ENCODE measurements around the gene ARHGEF37.

ARHGEF37 gene

GRCh38 chr5:149629421-149629820 lies 48.1 kb downstream of the ARHGEF37 start:
- Histone ChIP-seq H3K9me3 (ENCODE audit: low read length) (no peaks in the 10 kb centered on the region), H3K36me3 (ENCODE audit: insufficient read depth, low read length) (no peaks in the 10 kb centered on the region), H3K27me3 (ENCODE audit: insufficient read depth, low read length) (no peaks in the 10 kb centered on the region), H3K4me1 (ENCODE audit: insufficient read depth, low read length) (peaks cover 4% of the 10 kb centered on the region), H3K4me3 (ENCODE audit: low read length) (no peak overlapping the region), H2AFZ (ENCODE audit: low read depth, low read length) (no peak overlapping the region)

- Histone ChIP-seq H3K4me1 (ENCODE audit: insufficient read depth, low read length) (peaks cover 4% of the 10 kb centered on the region), H3K9me3 (ENCODE audit: low read length) (no peaks in the 10 kb centered on the region), H3K27me3 (ENCODE audit: insufficient read depth, low read length) (no peaks in the 10 kb centered on the region), H3K4me3 (ENCODE audit: low read length) (no peak overlapping the region), H3K36me3 (ENCODE audit: insufficient read depth, low read length) (no peaks in the 10 kb centered on the region), H2AFZ (ENCODE audit: low read depth, low read length) (no peak overlapping the region)
These were observed 49.0 kb downstream of the ARHGEF37 start for GRCh38 chr5:149630337-149630736.

- Histone ChIP-seq H3K4me3 (ENCODE audit: low read length) (no peak overlapping the region), H3K36me3 (ENCODE audit: insufficient read depth, low read length) (no peaks in the 10 kb centered on the region), H3K27me3 (ENCODE audit: insufficient read depth, low read length) (no peaks in the 10 kb centered on the region), H3K4me1 (ENCODE audit: insufficient read depth, low read length) (peaks cover 4% of the 10 kb centered on the region), H3K9me3 (ENCODE audit: low read length) (no peaks in the 10 kb centered on the region), H2AFZ (ENCODE audit: low read depth, low read length) (no peak overlapping the region)
These were observed 50.2 kb downstream of the ARHGEF37 start for GRCh38 chr5:149631506-149631905.

GRCh38 chr5:149632311-149633251 lies 51.3 kb downstream of the ARHGEF37 start:
- H3K4me3 ChIP-seq (ENCODE audit: low read length): no peak overlapping the region
- no peaks in the 10 kb centered on the region for H3K36me3 ChIP-seq (ENCODE audit: insufficient read depth, low read length)
- no peak overlapping the region for H2AFZ ChIP-seq (ENCODE audit: low read depth, low read length)
- H3K9me3 ChIP-seq (ENCODE audit: low read length): no peaks in the 10 kb centered on the region
- peaks cover 4% of the 10 kb centered on the region for H3K4me1 ChIP-seq (ENCODE audit: insufficient read depth, low read length)
- H3K27me3 ChIP-seq (ENCODE audit: insufficient read depth, low read length): no peaks in the 10 kb centered on the region

GRCh38 chr5:149633476-149634350 lies 52.4 kb downstream of the ARHGEF37 start:
- Histone ChIP-seq H3K4me3 (ENCODE audit: low read length) (no peak overlapping the region), H3K9me3 (ENCODE audit: low read length) (no peaks in the 10 kb centered on the region), H3K27me3 (ENCODE audit: insufficient read depth, low read length) (no peaks in the 10 kb centered on the region), H2AFZ (ENCODE audit: low read depth, low read length) (no peak overlapping the region), H3K36me3 (ENCODE audit: insufficient read depth, low read length) (no peaks in the 10 kb centered on the region), H3K4me1 (ENCODE audit: insufficient read depth, low read length) (peaks cover 4% of the 10 kb centered on the region)

- Histone ChIP-seq H3K36me3 (ENCODE audit: insufficient read depth, low read length) (no peaks in the 10 kb centered on the region), H2AFZ (ENCODE audit: low read depth, low read length) (no peak overlapping the region), H3K9me3 (ENCODE audit: low read length) (no peaks in the 10 kb centered on the region), H3K4me3 (ENCODE audit: low read length) (no peak overlapping the region), H3K27me3 (ENCODE audit: insufficient read depth, low read length) (no peaks in the 10 kb centered on the region), H3K4me1 (ENCODE audit: insufficient read depth, low read length) (peaks cover 4% of the 10 kb centered on the region)
These were observed 54.1 kb downstream of the ARHGEF37 start for GRCh38 chr5:149635394-149635793.

- Histone ChIP-seq H3K27me3 (ENCODE audit: insufficient read depth, low read length) (no peaks in the 10 kb centered on the region), H3K4me3 (ENCODE audit: low read length) (no peak overlapping the region), H3K4me1 (ENCODE audit: insufficient read depth, low read length) (peaks cover 4% of the 10 kb centered on the region), H3K9me3 (ENCODE audit: low read length) (no peaks in the 10 kb centered on the region), H3K36me3 (ENCODE audit: insufficient read depth, low read length) (no peaks in the 10 kb centered on the region), H2AFZ (ENCODE audit: low read depth, low read length) (no peak overlapping the region)
These were observed 55.0 kb downstream of the ARHGEF37 start for GRCh38 chr5:149636191-149636860.

GRCh38 chr5:149636861-149637246 lies 55.6 kb downstream of the ARHGEF37 start:
- H3K36me3 ChIP-seq (ENCODE audit: insufficient read depth, low read length): no peaks in the 10 kb centered on the region
- peaks cover 4% of the 10 kb centered on the region for H3K4me1 ChIP-seq (ENCODE audit: insufficient read depth, low read length)
- H3K9me3 ChIP-seq (ENCODE audit: low read length): no peaks in the 10 kb centered on the region
- no peak overlapping the region for H3K4me3 ChIP-seq (ENCODE audit: low read length)
- H2AFZ ChIP-seq (ENCODE audit: low read depth, low read length): no peak overlapping the region
- no peaks in the 10 kb centered on the region for H3K27me3 ChIP-seq (ENCODE audit: insufficient read depth, low read length)

- no peaks in the 10 kb centered on the region for H3K4me1 ChIP-seq (ENCODE audit: insufficient read depth, low read length)
- no peaks in the 10 kb centered on the region for H3K9me3 ChIP-seq (ENCODE audit: low read length)
- H3K27me3 ChIP-seq (ENCODE audit: insufficient read depth, low read length): no peaks in the 10 kb centered on the region
- H3K4me3 ChIP-seq (ENCODE audit: low read length): no peak overlapping the region
- H2AFZ ChIP-seq (ENCODE audit: low read depth, low read length): no peak overlapping the region
- H3K36me3 ChIP-seq (ENCODE audit: insufficient read depth, low read length): no peaks in the 10 kb centered on the region
These were observed 56.8 kb downstream of the ARHGEF37 start for GRCh38 chr5:149638136-149638535.

- Histone ChIP-seq H3K9me3 (ENCODE audit: low read length) (no peaks in the 10 kb centered on the region), H3K4me3 (ENCODE audit: low read length) (no peak overlapping the region), H3K36me3 (ENCODE audit: insufficient read depth, low read length) (no peaks in the 10 kb centered on the region), H2AFZ (ENCODE audit: low read depth, low read length) (no peak overlapping the region), H3K4me1 (ENCODE audit: insufficient read depth, low read length) (no peaks in the 10 kb centered on the region), H3K27me3 (ENCODE audit: insufficient read depth, low read length) (no peaks in the 10 kb centered on the region)
These were observed 57.4 kb downstream of the ARHGEF37 start for GRCh38 chr5:149638546-149639241.

GRCh38 chr5:149639737-149640136 lies 58.4 kb downstream of the ARHGEF37 start:
- H2AFZ ChIP-seq (ENCODE audit: low read depth, low read length): no peak overlapping the region
- H3K27me3 ChIP-seq (ENCODE audit: insufficient read depth, low read length): no peaks in the 10 kb centered on the region
- H3K4me1 ChIP-seq (ENCODE audit: insufficient read depth, low read length): no peaks in the 10 kb centered on the region
- H3K9me3 ChIP-seq (ENCODE audit: low read length): no peaks in the 10 kb centered on the region
- H3K4me3 ChIP-seq (ENCODE audit: low read length): no peak overlapping the region
- H3K36me3 ChIP-seq (ENCODE audit: insufficient read depth, low read length): no peaks in the 10 kb centered on the region

- Histone ChIP-seq H2AFZ (ENCODE audit: low read depth, low read length) (no peak overlapping the region), H3K4me3 (ENCODE audit: low read length) (no peak overlapping the region), H3K9me3 (ENCODE audit: low read length) (no peaks in the 10 kb centered on the region), H3K27me3 (ENCODE audit: insufficient read depth, low read length) (no peaks in the 10 kb centered on the region), H3K4me1 (ENCODE audit: insufficient read depth, low read length) (no peaks in the 10 kb centered on the region), H3K36me3 (ENCODE audit: insufficient read depth, low read length) (no peaks in the 10 kb centered on the region)
These were observed 59.2 kb downstream of the ARHGEF37 start for GRCh38 chr5:149640350-149640999.
